GM12878 (cell line): Measurements from ENCODE around the gene BCAP31. TPM values are rescaled to one million over a fixed set of nuclear protein-coding genes. Genes with fewer than 3 reads are reported as not detected.
"Not testable (repeated sequence)": the region's sequence is repeated elsewhere in the genome, so short reads cannot be mapped to it uniquely, and the experiment has no call there.

ENCODE experiments used
- ATAC-seq: fragments of 200-7000 bp; cut with Tn5 transposase; 3 replicates; pipeline ENCODE4 v1.9.1; 2020; ENCODE audit warnings: mild to moderate bottlenecking, moderate library complexity
- BruUV-seq: library from RNA; stranded (reverse); fragments of 400-500 nt; replicated peaks from 2 replicates; lab custom pipeline; 2021; lab: Mats Ljungman, UMichigan
- CTCF ChIA-PET: fragments of 300-600 bp; sonication (Branson Sonifier 250); formaldehyde crosslinking; extraction: SDS; loops from one replicate; lab custom pipeline; 2021; ENCODE audit warnings: inconsistent platforms; lab: Yijun Ruan, JAX
- POLR2A ChIA-PET: fragments of 350-600 bp; formaldehyde crosslinking; extraction: SDS; loops from one replicate; lab custom pipeline; 2021; ENCODE audit warnings: inconsistent platforms; lab: Charles Lee
- RAD21 ChIA-PET: fragments of 300-600 bp; sonication (Branson Sonifier 250); formaldehyde crosslinking; loops from one replicate; lab custom pipeline; 2023; ENCODE audit warnings: antibody characterized with exemption; ENCODE audit not compliant: unreplicated experiment; lab: Charles Lee
- SMC1A ChIA-PET: fragments of 300-600 bp; sonication (Branson Sonifier 250); formaldehyde crosslinking; loops from one replicate; lab custom pipeline; 2023; ENCODE audit not compliant: unreplicated experiment, uncharacterized antibody; lab: Charles Lee
- DNase-seq: peaks from one replicate; pipeline ENCODE4 v3.0.0-alpha.2; 2011; ENCODE audit warnings: low read depth, low spot score
- FAIRE-seq: peaks from 3 replicates; lab custom pipeline; 2011; peaks lifted over from hg19 to GRCh38; lab: Jason Lieb, UNC
- H2AFZ ChIP-seq: 2 replicates; pipeline ENCODE4 v1.6.0; 2011; ENCODE audit warnings: low read depth, low read length, control low read depth; ENCODE audit not compliant: control insufficient read depth
- H3K27ac ChIP-seq: 2 replicates; pipeline ENCODE4 v1.5.1; 2011; ENCODE audit warnings: control low read depth; ENCODE audit not compliant: control insufficient read depth, insufficient read depth
- H3K27me3 ChIP-seq, 2 experiments: replicated peaks in 1 of 2; 2 replicates each; pipeline versions ENCODE4 v1.6.0 to v1.6.1; 2011; ENCODE audit warnings: low read length in 1 of 2; ENCODE audit not compliant: control insufficient read depth in 2 of 2, insufficient read depth in 2 of 2
- H3K36me3 ChIP-seq, 2 experiments: 2 replicates each; pipeline ENCODE4 v1.5.1; 2011; ENCODE audit warnings: low read length in 1 of 2; ENCODE audit not compliant: control insufficient read depth in 2 of 2, insufficient read depth in 2 of 2
- H3K4me1 ChIP-seq: 2 replicates; pipeline ENCODE4 v1.6.1; 2011; ENCODE audit warnings: mild to moderate bottlenecking, low read length, moderate library complexity, mixed read lengths; ENCODE audit not compliant: control insufficient read depth, insufficient read depth
- H3K4me2 ChIP-seq: 2 replicates; pipeline ENCODE4 v1.6.0; 2011; ENCODE audit warnings: control low read depth; ENCODE audit not compliant: control insufficient read depth, insufficient read depth
- H3K4me3 ChIP-seq: fragments of 200-600 bp; sonication (generic); 2 replicates; pipeline ENCODE4 v1.5.1; 2016
- H3K79me2 ChIP-seq: 2 replicates; pipeline ENCODE4 v1.6.0; 2011; ENCODE audit warnings: low read length; ENCODE audit not compliant: control insufficient read depth, insufficient read depth
- H3K9ac ChIP-seq: 2 replicates; pipeline ENCODE4 v1.8.0; 2011; ENCODE audit warnings: low read length, control low read depth, mixed read lengths; ENCODE audit not compliant: control insufficient read depth, insufficient read depth
- H3K9me3 ChIP-seq: replicated peaks from 3 replicates; pipeline ENCODE4 v1.5.1; 2011; ENCODE audit warnings: mild to moderate bottlenecking, low read length; ENCODE audit not compliant: control insufficient read depth, insufficient read depth
- H4K20me1 ChIP-seq: 2 replicates; pipeline ENCODE4 v1.6.0; 2011; ENCODE audit not compliant: control insufficient read depth, insufficient read depth
- BACH1 ChIP-seq: fragments of 450-650 bp; IDR thresholded peaks from 2 replicates; pipeline ENCODE4 v1.6.1; 2017; ENCODE audit warnings: mild to moderate bottlenecking, borderline replicate concordance
- CHD2 ChIP-seq: IDR thresholded peaks from 2 replicates; pipeline ENCODE4 v1.6.1; 2011; ENCODE audit warnings: low read depth, low read length, improper control_type of control experiment, borderline replicate concordance
- MAX ChIP-seq: IDR thresholded peaks from 2 replicates; pipeline ENCODE4 v1.6.1; 2012; ENCODE audit warnings: low read depth, low read length, improper control_type of control experiment
- MYC ChIP-seq: IDR thresholded peaks from 2 replicates; pipeline ENCODE4 v1.6.1; 2011; ENCODE audit warnings: mild to moderate bottlenecking, low read length, moderate library complexity, inconsistent platforms; ENCODE audit not compliant: insufficient read depth, insufficient replicate concordance, insufficient read length, severe bottlenecking
- SKIL ChIP-seq: fragments of 450-650 bp; IDR thresholded peaks from 2 replicates; pipeline ENCODE4 v1.6.1; 2017; ENCODE audit warnings: mild to moderate bottlenecking, low read depth, inconsistent platforms; ENCODE audit not compliant: poor library complexity, severe bottlenecking
- WRNIP1 ChIP-seq: IDR thresholded peaks from 2 replicates; pipeline ENCODE4 v1.6.1; 2011; ENCODE audit warnings: low read depth, low read length, improper control_type of control experiment, borderline replicate concordance
- ZBTB33 ChIP-seq: fragments of 450-650 bp; IDR thresholded peaks from 2 replicates; pipeline ENCODE4 v1.6.1; 2017; ENCODE audit warnings: mild to moderate bottlenecking
- ZNF274 ChIP-seq: IDR thresholded peaks from one replicate; pipeline ENCODE4 v1.8.0; 2011; ENCODE audit not compliant: insufficient read length, insufficient read depth
- ZNF622 ChIP-seq: fragments of 450-650 bp; IDR thresholded peaks from 2 replicates; pipeline ENCODE4 v1.6.1; 2017; ENCODE audit warnings: mild to moderate bottlenecking, inconsistent platforms
- WGBS: methylation state at CpG from one replicate; pipeline ENCODE4 v1.1.6; 2016; ENCODE audit warnings: low lambda C conversion rate; ENCODE audit not compliant: insufficient replicate concordance, insufficient coverage; ENCODE audit errors: missing lambda C conversion rate; 5-methylcytosine and 5-hydroxymethylcytosine counted together
- in situ Hi-C: fragments of 300-500 bp; cut with MboI; formaldehyde crosslinking; loops from 9 replicates; pipeline ENCODE4 v1.14.3; 2018; ENCODE audit warnings: mixed read lengths
- intact Hi-C: fragments of 100-400 bp; cut with micrococcal nuclease; formaldehyde crosslinking; loops from one replicate; pipeline ENCODE4 v1.14.2; 2022; ENCODE audit not compliant: unreplicated experiment
- polyA plus RNA-seq, 11 experiments: library from polyadenylated mRNA; depleted of rRNA in 4 of 11; unstranded in 6 of 11; stranded (reverse) in 5 of 11; fragments of >200 nt; fragmentation: Nextera tagmentation in 4 of 11; fragmentation: Illumina TruSeq in 1 of 11; extraction: Ambion mirVana in 4 of 11; extraction: Trizol in 1 of 11; gene quantifications; 1 replicate in 1 of 11; 2 replicates in 10 of 11; pipeline versions ENCODE4 v1.2.1 to v1.2.3, GENCODE V29; 2011 to 2016; ENCODE audit warnings: inconsistent platforms in 2 of 11, missing spikeins in 2 of 11, low read depth in 1 of 11
- total RNA-seq, 4 experiments: library from RNA; depleted of rRNA in 3 of 4; stranded (reverse); fragments of >200 nt in 3 of 4; fragmentation: Illumina TruSeq in 1 of 4; extraction: Trizol in 1 of 4; gene quantifications; 2 replicates each; pipeline versions ENCODE4 v1.2.1 to v1.2.3, GENCODE V29; 2013 to 2021

The BCAP31 gene
- total and polyA plus RNA-seq, 10 of the 15 experiments (the other 5 are each of a cell fraction or from before 2014, with no cell fraction given), result 63.1 to 246 (median 95.6) TPM

DNA sequence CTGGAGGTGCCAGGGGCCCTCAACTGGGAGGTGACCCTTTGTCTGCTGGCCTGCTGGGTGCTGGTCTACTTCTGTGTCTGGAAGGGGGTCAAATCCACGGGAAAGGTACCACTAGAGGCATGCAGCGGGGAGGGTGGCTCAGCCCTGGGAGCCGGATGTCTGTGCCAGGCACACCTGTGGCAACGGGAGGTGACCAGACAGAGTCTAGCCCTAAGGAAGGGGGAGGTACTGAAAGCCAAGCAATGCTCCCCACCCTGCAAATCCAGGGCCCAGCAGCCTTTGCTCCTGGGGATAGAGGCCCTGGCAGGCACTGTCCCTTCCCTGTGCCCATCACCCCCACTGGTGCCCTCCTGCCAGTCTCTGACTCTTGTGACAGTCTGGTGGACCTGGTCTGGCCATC is 32.2 kb downstream of the BCAP31 start:
- no TSS peak for BruUV-seq
- no peak overlapping the region for H3K4me2 ChIP-seq
- POLR2A ChIA-PET, result no interaction called here
- DNase-seq, result no peak
- H3K4me3 ChIP-seq, result no peak overlapping the region
- in situ Hi-C loops, result no loop called here
- intact Hi-C loops, result no loop called here
- no peak overlapping the region for H2AFZ ChIP-seq
- H3K79me2 ChIP-seq, result no peaks in the 10 kb centered on the region
- TF ChIP-seq ZNF622, result no peak
- no peak for TF ChIP-seq ZNF274
- TF ChIP-seq BACH1, result no peak
- no peak for TF ChIP-seq MAX
- no peak for TF ChIP-seq SKIL
- no peak for TF ChIP-seq MYC
- TF ChIP-seq WRNIP1, result no peak
- no peak for TF ChIP-seq CHD2
- TF ChIP-seq ZBTB33, result no peak
- no peak for FAIRE-seq
- no peaks in the 10 kb centered on the region for H3K36me3 ChIP-seq
- CTCF ChIA-PET, result no interaction called here
- no peak for ATAC-seq
- no peak overlapping the region for H3K9ac ChIP-seq
- H3K4me1 ChIP-seq, result no peaks in the 10 kb centered on the region
- 43% methylated on average over 4 of the region's 4 CpGs for WGBS
- RAD21 ChIA-PET, result no interaction called here
- no peaks in the 10 kb centered on the region for H3K27me3 ChIP-seq
- SMC1A ChIA-PET, result no interaction called here
- no peak overlapping the region for H3K27ac ChIP-seq
- no peaks in the 10 kb centered on the region for H4K20me1 ChIP-seq
- no peaks in the 10 kb centered on the region for H3K9me3 ChIP-seq

- H3K27ac ChIP-seq, ATAC-seq, RAD21 ChIA-PET, intact Hi-C loops, POLR2A ChIA-PET, BruUV-seq, H3K4me3 ChIP-seq, FAIRE-seq, SMC1A ChIA-PET, H3K9ac ChIP-seq, H4K20me1 ChIP-seq, H3K79me2 ChIP-seq, in situ Hi-C loops, CTCF ChIA-PET, H3K27me3 ChIP-seq, DNase-seq, H3K4me2 ChIP-seq, H3K9me3 ChIP-seq, H2AFZ ChIP-seq, H3K36me3 ChIP-seq, H3K4me1 ChIP-seq: not testable (repeated sequence)
- WGBS, result 61% methylated on average over 18 of the region's 21 CpGs
These were observed 33.0 kb downstream of the BCAP31 start for GRCh38 chrX:153691032-153691827.
